ENCODE measurements around the gene KCNF1.

KCNF1 gene

GRCh38 chr2:10921525-10921924 is 9.8 kb downstream of the KCNF1 start:
- FAIRE-seq = no peak

DNA sequence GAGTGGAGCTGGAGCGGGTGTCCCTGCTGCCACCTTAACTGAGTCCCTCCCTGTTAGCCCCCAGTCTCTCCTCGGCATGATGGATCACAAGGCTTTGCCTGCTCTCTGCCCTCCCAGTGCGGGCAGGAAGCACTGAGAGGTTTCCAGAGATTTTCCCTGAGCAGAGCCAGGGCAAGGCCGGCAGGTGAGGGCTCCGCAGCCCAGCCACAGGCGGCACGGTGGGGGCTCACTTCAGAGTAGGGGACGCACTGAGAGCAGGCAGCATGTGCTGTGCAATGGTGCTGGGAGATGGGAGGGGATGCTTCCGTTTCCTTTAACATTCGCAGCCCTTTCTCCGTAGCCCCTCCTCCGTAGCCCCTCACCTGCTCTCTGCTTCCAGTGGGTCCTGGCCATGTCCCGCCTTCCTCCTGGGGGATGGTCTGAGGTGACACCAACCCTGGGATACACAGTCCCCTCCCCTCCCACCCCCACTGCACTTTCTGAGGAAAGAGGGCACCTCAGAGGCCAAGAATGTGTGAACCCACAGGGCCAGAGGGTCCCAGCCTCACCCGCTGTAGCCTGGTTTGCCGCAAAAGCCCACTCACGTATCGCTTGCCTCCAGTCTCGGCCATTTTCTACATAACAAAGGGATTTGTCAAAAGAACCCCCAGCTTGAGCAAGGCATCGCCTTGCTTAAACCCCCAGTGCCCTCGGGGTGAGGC is 10.7 kb downstream of the KCNF1 start:
- no peak for FAIRE-seq

DNA sequence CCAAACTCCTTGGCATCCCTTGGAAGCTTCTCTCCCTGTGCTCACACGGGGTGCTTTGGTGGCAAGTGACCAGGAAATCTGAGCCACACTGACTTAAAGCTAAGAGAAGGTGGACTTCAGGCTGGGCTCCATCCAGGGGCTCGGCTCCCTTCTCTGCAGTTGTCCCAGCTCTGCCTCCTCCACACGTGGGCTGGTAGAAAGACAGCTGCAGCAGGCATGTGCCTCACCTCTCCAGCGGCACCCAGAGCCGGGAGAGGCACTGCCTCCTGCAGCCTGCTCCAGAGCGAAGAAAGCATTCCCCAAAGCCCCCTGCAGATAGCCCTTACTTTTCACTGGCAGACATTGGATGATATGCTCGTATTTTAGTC is 11.3 kb downstream of the KCNF1 start:
- FAIRE-seq = no peak

GRCh38 chr2:10923965-10924364 is 12.2 kb downstream of the KCNF1 start:
- FAIRE-seq = no peak

DNA sequence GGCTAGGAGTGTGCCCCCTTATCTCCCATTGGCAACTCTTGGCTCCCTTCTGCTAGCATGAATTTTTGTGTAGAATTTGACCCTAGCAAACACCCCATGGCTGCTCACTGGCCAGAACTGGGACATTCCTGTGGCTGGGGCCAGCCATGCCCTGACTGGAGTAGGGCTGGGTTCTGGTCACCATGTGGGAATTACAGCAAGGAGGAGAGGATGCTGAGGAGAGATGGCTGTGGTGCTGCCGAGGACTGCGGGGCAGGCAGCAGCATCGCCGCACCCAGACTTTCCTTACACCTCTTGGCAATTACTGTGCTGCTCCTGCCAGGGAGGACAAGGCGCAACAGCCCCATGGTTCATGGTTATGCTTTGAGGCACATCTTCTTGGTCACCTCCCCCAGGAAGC is 12.7 kb downstream of the KCNF1 start:
- no peak for FAIRE-seq

DNA sequence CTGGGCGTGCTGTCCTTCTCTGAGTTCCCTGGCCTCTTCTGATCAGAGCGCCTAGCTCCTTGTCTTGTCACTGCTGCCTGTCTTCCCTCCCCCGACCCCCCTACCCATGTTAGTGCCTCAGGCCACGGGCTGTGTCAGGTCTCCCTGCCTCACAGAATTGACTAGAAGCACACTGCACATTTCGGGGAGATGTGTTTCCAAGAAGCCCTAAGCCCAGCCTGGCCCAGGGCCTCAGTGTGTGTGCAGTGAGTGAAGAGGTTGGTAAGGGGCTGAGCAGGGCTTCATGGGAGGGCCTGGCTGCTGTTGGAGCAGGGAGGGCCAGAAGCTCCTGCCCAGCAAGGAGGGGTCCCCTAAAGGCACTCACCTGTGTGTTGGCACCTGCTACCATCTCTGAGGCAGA is 13.1 kb downstream of the KCNF1 start:
- FAIRE-seq = no peak

GRCh38 chr2:10926191-10926820 is 14.6 kb downstream of the KCNF1 start:
- FAIRE-seq = no peak

GRCh38 chr2:10930721-10931516 is 19.2 kb downstream of the KCNF1 start:
- no peak for FAIRE-seq

DNA sequence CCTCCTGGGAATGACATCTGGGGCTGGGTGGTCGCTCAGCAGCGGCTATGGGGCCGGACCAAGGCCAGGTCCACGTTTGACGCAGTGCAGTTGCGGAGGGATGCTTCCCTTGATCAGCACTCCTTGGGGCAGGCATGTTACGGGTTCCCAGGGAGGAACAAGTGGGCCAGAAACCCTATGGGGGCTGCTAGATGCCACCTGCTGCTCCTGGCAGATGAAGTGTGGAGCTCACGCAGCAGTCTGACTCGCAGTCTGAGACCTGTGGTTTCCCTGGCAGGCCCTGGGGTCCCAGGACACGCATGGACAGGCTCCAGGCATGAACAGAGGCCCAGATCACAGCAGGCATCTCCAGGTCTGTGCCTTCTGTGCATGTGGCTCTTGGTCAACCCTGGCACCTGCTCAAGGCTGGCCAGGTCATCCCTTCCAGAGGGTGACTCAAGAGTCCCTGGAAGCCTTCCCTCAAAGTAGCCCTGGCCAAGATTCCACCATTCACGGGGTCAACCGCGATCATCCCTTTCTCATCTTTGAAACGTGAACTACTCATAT is 20.0 kb downstream of the KCNF1 start:
- no peak for FAIRE-seq

- FAIRE-seq = no peak
Observed at GRCh38 chr2:10932345-10933151, 20.8 kb downstream of the KCNF1 start.

DNA sequence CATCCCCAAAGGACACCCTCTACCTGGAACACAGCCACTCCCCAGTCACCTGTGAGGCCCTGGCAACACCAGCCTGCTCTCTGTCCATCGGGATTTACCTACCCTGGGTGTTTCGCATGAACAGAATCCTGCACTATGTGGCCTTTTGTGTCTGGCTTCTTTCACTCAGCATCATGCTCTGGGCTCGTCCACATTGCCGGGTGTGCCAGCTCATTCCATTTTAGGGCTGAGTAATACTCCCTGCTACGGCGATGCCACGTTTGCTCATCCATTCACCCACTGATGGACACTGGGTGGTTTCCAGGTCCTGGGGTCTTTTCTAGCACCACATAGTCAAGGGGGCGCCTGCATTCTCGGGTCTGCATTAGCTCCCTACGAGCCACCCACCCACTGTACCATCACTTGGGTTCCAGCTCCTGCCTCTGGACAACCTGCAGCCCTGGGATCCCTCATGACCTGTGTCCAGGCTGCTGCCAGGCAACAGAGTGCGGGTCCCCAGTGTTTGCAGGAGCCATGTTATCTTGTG is 22.0 kb downstream of the KCNF1 start:
- FAIRE-seq = no peak

DNA sequence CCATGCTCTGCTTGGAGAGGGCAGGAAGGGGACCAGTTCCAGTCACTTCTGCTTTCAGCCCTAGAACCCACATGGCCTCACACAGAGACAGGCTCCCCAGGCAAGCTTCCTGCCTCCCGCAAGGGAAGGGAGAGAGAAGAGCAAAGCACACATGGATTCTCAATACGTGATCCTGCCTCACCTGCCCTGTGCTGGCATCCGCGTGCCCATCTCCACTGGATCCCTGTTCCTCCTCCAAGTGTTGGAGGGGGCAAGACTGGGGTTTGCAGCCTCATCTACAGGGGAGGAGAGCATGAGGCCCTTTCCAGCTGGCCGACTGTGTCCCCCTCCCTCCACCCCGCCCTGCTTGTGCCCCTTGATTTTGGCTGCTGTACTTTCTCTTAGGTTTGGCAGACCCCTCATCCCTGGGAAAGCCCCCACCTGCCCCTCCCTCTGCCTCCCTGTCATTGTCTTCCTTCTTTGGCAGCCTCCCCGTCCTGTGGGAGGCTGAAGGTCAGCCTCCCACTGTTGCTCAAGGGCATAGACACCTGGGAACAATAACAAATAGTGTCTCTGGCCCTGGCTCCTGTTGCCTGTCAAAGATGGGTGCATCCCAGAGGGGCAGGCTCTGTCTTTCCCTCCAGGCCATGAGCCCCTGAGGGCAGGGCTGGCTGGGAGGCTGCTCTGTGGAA is 22.7 kb downstream of the KCNF1 start:
- no peak for FAIRE-seq

- no peak for FAIRE-seq
Observed at GRCh38 chr2:10934979-10935350, 23.2 kb downstream of the KCNF1 start.

GRCh38 chr2:10935366-10935918 is 23.7 kb downstream of the KCNF1 start:
- FAIRE-seq = no peak

DNA sequence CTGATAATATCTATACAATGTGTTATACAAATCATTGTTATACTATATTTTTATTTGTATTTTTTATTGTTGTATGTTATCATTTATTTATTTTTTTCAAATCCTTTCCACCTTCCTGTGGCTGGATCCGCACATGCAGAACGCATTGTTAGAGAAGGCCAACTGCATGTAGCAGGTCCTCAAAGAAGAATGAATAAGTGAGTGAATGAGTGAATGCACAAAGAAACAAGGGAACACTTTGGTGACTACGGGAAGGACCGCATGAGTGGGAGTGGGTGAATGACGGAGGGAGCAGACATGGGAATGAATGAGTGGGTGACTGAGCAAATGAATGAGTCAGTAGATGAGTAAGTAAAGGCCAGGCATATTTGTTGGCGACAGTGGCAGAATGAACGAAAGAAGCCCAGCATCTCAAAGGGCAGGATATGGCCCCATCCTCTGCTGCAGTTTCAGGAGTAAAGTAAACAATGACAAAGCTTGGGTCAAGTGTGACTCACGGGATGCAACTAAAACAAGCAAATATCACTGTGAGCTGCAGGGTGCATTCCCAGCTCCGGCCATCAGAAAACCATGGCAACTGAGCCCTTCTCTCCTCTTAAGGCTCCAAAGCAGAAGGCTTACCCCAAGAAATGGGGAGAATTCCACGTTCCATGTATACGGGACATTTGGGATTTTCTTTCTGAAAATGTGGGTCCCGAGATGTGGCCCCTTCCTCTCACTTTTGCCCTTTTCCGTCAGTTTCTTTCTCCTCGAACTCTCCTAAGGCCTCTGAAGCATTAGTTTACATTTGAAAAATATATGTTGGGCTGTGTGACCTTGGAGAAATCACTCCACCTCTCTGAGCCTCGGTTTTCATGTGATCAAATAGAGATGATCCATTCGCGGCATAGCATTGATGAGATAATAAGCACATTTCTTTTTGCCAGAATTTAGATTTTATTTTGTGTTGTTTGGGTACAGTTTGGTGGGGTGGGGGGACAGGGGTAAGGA is 24.5 kb downstream of the KCNF1 start:
- no peak for FAIRE-seq

- no peak for FAIRE-seq
Observed at GRCh38 chr2:10939058-10939457, 27.3 kb downstream of the KCNF1 start.

DNA sequence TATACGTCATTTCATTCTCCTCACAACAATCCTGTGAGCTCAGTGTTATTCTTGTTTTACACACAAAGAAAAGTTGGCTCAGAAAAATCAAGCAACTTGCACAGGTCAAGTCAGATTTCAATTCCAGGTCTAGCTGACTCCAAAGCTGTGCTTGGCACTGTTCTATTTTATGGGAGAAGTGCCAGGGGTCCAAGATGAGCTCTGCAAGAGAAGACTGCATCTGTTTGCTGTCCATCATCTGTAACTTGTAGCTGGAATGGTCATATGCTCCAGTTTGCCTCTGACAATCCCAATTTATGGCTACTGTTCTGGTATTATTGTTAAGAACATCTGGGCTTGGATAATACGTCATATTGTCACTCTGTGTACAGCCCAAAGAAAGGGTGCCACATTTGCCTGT is 28.9 kb downstream of the KCNF1 start:
- no peak for FAIRE-seq

DNA sequence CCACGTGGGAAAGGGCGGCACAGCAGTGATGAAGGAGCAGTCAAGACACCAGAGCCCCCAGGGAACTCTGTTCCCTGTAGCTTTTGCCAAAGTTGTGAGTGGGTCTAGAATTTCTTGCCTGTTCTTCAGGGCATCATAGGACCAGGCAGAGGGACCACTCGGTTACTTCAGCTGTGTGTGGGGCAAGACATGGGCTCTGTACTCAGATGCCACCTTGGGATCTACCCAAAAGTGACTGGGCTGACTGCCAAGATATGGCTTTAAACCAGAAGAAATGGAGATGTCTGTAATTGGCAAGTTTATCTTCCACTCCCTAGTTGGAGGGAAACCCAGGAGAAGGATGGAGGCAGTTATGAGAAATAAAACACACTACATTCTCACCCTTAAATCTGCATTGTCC is 29.6 kb downstream of the KCNF1 start:
- no peak for FAIRE-seq

GRCh38 chr2:10944799-10945198 is 33.1 kb downstream of the KCNF1 start:
- no peak for FAIRE-seq

GRCh38 chr2:10946394-10946793 is 34.7 kb downstream of the KCNF1 start:
- no peak for FAIRE-seq

GRCh38 chr2:10947005-10947440 is 35.3 kb downstream of the KCNF1 start:
- no peak for FAIRE-seq

Measured in G401.6 (cell line).